OCI-LY7 (cell line): Measurements from ENCODE around the gene DRC7. TPM values are rescaled to one million over a fixed set of nuclear protein-coding genes. Genes with fewer than 3 reads are reported as not detected.
"Not testable (repeated sequence)": the region's sequence is repeated elsewhere in the genome, so short reads cannot be mapped to it uniquely, and the experiment has no call there.

Experiments used
- BruUV-seq: library from RNA; stranded (reverse); fragments of 400-500 nt; replicated peaks from 2 replicates; lab custom pipeline; 2021; lab: Mats Ljungman, UMichigan
- CTCF ChIA-PET: fragments of 300-600 bp; sonication (Branson Sonifier 250); formaldehyde crosslinking; loops from one replicate; lab custom pipeline; 2022; ENCODE audit warnings: antibody characterized with exemption; ENCODE audit not compliant: unreplicated experiment; lab: Charles Lee
- POLR2A ChIA-PET: fragments of 300-600 bp; sonication (Branson Sonifier 250); formaldehyde crosslinking; loops from one replicate; lab custom pipeline; 2022; ENCODE audit warnings: antibody characterized with exemption; lab: Charles Lee
- DNase-seq: peaks from one replicate; pipeline ENCODE4 v3.0.0-alpha.2; 2015; ENCODE audit warnings: low spot score
- H2AFZ ChIP-seq: fragments of 200-600 bp; sonication (generic), shearing (Covaris generic); 2 replicates; pipeline ENCODE4 v1.6.1; 2014; ENCODE audit warnings: mild to moderate bottlenecking, antibody characterized with exemption, low read length, moderate library complexity
- H3K27ac ChIP-seq: fragments of 200-600 bp; sonication (generic); 2 replicates; pipeline ENCODE4 v1.5.1; 2014; ENCODE audit warnings: mixed run types, low read depth, mild to moderate bottlenecking, moderate library complexity, low read length, inconsistent platforms; ENCODE audit not compliant: poor library complexity, severe bottlenecking
- H3K36me3 ChIP-seq: fragments of 200-600 bp; sonication (generic); 2 replicates; pipeline ENCODE4 v1.6.1; 2014; ENCODE audit warnings: mild to moderate bottlenecking, antibody characterized with exemption, low read length, moderate library complexity, mixed read lengths; ENCODE audit not compliant: insufficient read depth
- H3K4me1 ChIP-seq: fragments of 200-600 bp; sonication (generic); 2 replicates; pipeline ENCODE4 v1.5.1; 2014; ENCODE audit warnings: mild to moderate bottlenecking, low read length; ENCODE audit not compliant: insufficient read depth, poor library complexity, severe bottlenecking
- H3K4me2 ChIP-seq: fragments of 200-600 bp; sonication (generic); 2 replicates; pipeline ENCODE4 v1.6.1; 2014; ENCODE audit warnings: mild to moderate bottlenecking, low read length
- H3K4me3 ChIP-seq: fragments of 200-600 bp; sonication (generic); 2 replicates; pipeline ENCODE4 v1.5.1; 2014; ENCODE audit warnings: mild to moderate bottlenecking, low read depth, low read length; ENCODE audit not compliant: poor library complexity, severe bottlenecking
- H3K79me2 ChIP-seq: fragments of 200-600 bp; sonication (generic); 2 replicates; pipeline ENCODE4 v1.6.1; 2016; ENCODE audit warnings: low read depth, mild to moderate bottlenecking, low read length, moderate library complexity, mixed read lengths; ENCODE audit not compliant: insufficient read depth
- H3K9me2 ChIP-seq: fragments of 200-600 bp; sonication (generic); 2 replicates; pipeline ENCODE4 v1.6.1; 2016; ENCODE audit warnings: mild to moderate bottlenecking, low read length, mixed read lengths; ENCODE audit not compliant: insufficient read depth
- H3K9me3 ChIP-seq: fragments of 200-600 bp; sonication (generic); 2 replicates; pipeline ENCODE4 v1.6.1; 2014; ENCODE audit warnings: mild to moderate bottlenecking, mixed run types, low read length, mixed read lengths
- H4K20me1 ChIP-seq: fragments of 200-600 bp; sonication (generic); 2 replicates; pipeline ENCODE4 v1.6.1; 2014; ENCODE audit warnings: mild to moderate bottlenecking, antibody characterized with exemption, low read length, moderate library complexity, mixed read lengths; ENCODE audit not compliant: insufficient read depth
- CTCF ChIP-seq: fragments of 200-600 bp; sonication (generic); conservative IDR thresholded peaks from 2 replicates; pipeline ENCODE4 v1.5.1; 2014; ENCODE audit warnings: mild to moderate bottlenecking, antibody characterized with exemption, low read length, moderate library complexity, mixed read lengths
- EZH2phosphoT487 ChIP-seq: fragments of 200-600 bp; sonication (generic); IDR thresholded peaks from 2 replicates; pipeline ENCODE4 v1.6.1; 2018; ENCODE audit warnings: low read depth, borderline replicate concordance, mild to moderate bottlenecking, mixed run types, antibody characterized with exemption, low read length, moderate library complexity, mixed read lengths
- intact Hi-C: fragments of 100-400 bp; cut with micrococcal nuclease; formaldehyde crosslinking; loops from one replicate; pipeline ENCODE4 v1.10.0; 2022; ENCODE audit not compliant: unreplicated experiment
- total RNA-seq, 2 experiments: library from RNA; depleted of rRNA in 1 of 2; stranded (reverse); fragments of >200 nt in 1 of 2; shearing (Covaris generic) in 1 of 2; gene quantifications; 2 replicates each; pipeline ENCODE4 v1.2.3, GENCODE V29; 2014 to 2022

Gene DRC7
- total RNA-seq, 2 experiments from 2014 or later = 0.44 to 0.46 TPM

- no TSS peak for BruUV-seq
- Histone ChIP-seq H3K79me2 (no peaks in the 10 kb centered on the region), H2AFZ (no peak overlapping the region), H4K20me1 (no peaks in the 10 kb centered on the region), H3K27ac (no peak overlapping the region), H3K4me1 (no peaks in the 10 kb centered on the region), H3K36me3 (no peaks in the 10 kb centered on the region), H3K9me3 (no peaks in the 10 kb centered on the region), H3K9me2 (no peaks in the 10 kb centered on the region), H3K4me2 (no peak overlapping the region), H3K4me3 (no peak overlapping the region)
- no peak for DNase-seq
- POLR2A ChIA-PET = no interaction called here
- CTCF ChIA-PET = no interaction called here
- intact Hi-C loops = no loop called here
- TF ChIP-seq CTCF (0 out of 2 replicates have a peak, but pooled peaks have one; percentile 25), EZH2phosphoT487 (no peak)
Observed at GRCh38 chr16:57775661-57776469, 81.3 kb downstream of the DRC7 start.

- Histone ChIP-seq H3K36me3 (no peaks in the 10 kb centered on the region), H3K4me2 (no peak overlapping the region), H3K27ac (no peak overlapping the region), H3K79me2 (no peaks in the 10 kb centered on the region), H3K9me3 (no peaks in the 10 kb centered on the region), H3K9me2 (no peaks in the 10 kb centered on the region), H4K20me1 (no peaks in the 10 kb centered on the region), H3K4me1 (no peaks in the 10 kb centered on the region), H2AFZ (no peak overlapping the region), H3K4me3 (no peak overlapping the region)
- no TSS peak for BruUV-seq
- DNase-seq = no peak
- intact Hi-C loops = no loop called here
- ChIA-PET POLR2A (no interaction called here), CTCF (no interaction called here)
- TF ChIP-seq EZH2phosphoT487 (no peak), CTCF (no peak)
Observed at GRCh38 chr16:57778658-57779057, 84.1 kb downstream of the DRC7 start.

- H3K79me2 ChIP-seq, H3K27ac ChIP-seq, H3K4me2 ChIP-seq, H3K9me3 ChIP-seq, intact Hi-C loops, CTCF ChIA-PET, H3K4me3 ChIP-seq, BruUV-seq, H3K36me3 ChIP-seq, H3K4me1 ChIP-seq, H2AFZ ChIP-seq, H3K9me2 ChIP-seq, POLR2A ChIA-PET, DNase-seq, H4K20me1 ChIP-seq: not testable (repeated sequence)
Observed at GRCh38 chr16:57779836-57780235, 85.2 kb downstream of the DRC7 start.
